ENCODE measurements around the gene TEX14. TPM values are rescaled to one million over a fixed set of nuclear protein-coding genes. Genes with fewer than 3 reads are reported as not detected.
A peak's percentile ranks its signal among the peaks of the same experiment; 100 is the strongest.

The TEX14 gene
- total RNA-seq, 4 donors from 2014 or later = 0.26 to 0.44 TPM; not detected in 2

DNA sequence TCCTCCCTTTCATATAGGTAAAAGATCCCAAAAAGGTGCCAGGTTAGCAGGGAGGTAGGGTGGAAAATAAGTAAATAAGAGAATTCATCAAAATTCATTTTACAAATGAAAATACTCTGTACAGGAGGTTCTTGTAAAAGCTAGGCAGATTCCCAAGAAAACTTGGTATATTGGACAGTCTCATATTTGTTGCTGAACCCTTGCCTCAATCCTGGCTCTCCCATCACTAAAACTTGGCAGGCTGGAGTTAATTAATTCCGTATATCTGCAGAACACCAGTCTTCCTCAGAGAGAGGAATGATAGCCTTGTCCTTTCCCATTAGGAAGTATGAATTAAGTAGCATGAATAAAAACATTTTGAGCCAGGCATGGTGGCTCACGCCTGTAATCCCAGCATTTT lies 111.2 kb downstream of the TEX14 start:
- DNase-seq (ENCODE audit: low spot score in 2 of 2) = no peak
- no peak overlapping the region for H3K4me3 ChIP-seq (ENCODE audit: low read depth, poor library complexity, severe bottlenecking)
- no peak for TF ChIP-seq POLR2A (IDR thresholded peaks at IDR 0.05)
- TF ChIP-seq, protein P1, sequence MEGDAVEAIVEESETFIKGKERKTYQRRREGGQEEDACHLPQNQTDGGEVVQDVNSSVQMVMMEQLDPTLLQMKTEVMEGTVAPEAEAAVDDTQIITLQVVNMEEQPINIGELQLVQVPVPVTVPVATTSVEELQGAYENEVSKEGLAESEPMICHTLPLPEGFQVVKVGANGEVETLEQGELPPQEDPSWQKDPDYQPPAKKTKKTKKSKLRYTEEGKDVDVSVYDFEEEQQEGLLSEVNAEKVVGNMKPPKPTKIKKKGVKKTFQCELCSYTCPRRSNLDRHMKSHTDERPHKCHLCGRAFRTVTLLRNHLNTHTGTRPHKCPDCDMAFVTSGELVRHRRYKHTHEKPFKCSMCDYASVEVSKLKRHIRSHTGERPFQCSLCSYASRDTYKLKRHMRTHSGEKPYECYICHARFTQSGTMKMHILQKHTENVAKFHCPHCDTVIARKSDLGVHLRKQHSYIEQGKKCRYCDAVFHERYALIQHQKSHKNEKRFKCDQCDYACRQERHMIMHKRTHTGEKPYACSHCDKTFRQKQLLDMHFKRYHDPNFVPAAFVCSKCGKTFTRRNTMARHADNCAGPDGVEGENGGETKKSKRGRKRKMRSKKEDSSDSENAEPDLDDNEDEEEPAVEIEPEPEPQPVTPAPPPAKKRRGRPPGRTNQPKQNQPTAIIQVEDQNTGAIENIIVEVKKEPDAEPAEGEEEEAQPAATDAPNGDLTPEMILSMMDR (IDR thresholded peaks at IDR 0.05) = no peak
- WGBS, 2 donors = 64 to 71% methylated on average over 2 of the region's 2 CpGs
- intact Hi-C loops (cut with DNase I; ENCODE audit: low total_unique reads) = no loop called here

DNA sequence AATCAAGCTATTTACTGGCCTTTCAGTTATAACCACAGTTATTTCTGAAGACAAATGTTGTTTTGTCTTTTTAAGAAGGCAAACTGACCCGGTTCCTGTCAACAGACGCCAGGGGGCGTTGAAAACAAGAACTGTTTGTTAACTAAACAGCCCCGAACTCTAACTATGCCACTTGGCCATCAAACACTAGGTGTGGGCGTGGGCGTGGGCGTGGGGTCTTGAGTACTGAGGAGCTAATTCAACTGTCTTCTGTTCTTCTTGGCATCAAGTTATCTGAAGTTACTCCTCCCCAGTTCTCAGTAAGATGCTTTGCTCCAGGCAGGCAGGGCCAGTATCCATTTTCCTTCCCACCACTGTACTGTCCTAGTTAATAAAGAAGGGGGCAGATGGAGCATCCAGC lies 114.1 kb downstream of the TEX14 start:
- intact Hi-C loops (cut with DNase I; ENCODE audit: low total_unique reads) = loop anchor here (10.0 kb wide), 1 partner anchor 53 kb away; no protein-coding TSS in a partner anchor
- H3K4me3 ChIP-seq (ENCODE audit: low read depth, poor library complexity, severe bottlenecking) = no peak overlapping the region
- TF ChIP-seq POLR2A (IDR thresholded peaks at IDR 0.05) = no peak
- TF ChIP-seq, protein P1 (IDR thresholded peaks at IDR 0.05) = no peak
- peak; percentile 44 to 86 for DNase-seq (ENCODE audit: low spot score in 2 of 2)
- WGBS, 2 donors = 7 to 9% methylated on average over 7 of the region's 7 CpGs

DNA sequence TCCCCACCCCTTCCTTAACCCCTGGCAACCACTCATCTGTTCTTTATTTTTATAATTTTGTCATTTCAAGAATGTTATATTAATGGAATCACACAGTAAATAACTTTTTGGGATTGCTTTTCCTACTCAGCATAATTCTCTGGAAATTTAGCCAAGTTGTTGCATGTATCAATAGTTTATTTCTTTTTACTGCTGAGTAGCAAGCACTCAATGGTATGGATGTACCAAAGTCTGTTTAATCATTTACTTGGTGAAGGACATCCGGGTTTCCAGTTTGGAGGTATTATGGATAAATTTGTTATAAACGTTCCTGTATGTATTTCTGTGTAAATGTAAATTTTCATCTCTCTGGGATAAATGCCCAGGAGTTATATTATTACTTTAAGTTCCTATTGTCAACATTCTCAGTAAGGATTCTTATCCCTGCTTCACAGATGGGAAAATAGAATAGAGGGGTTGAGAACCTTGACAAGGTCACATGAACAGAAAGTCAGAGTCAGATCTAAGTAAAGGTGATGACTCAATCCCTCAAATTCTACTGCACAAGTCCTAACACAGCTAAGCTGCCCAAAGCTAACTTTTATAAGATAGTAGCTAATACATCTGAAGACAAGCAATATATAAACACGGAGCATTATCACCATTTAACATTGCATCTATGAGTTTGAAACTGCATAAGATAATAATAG lies 115.0 kb downstream of the TEX14 start:
- H3K4me3 ChIP-seq (ENCODE audit: low read depth, poor library complexity, severe bottlenecking) = no peak overlapping the region
- 29 to 41% methylated on average over 3 of the region's 3 CpGs for WGBS, 2 donors
- intact Hi-C loops (cut with DNase I; ENCODE audit: low total_unique reads) = loop anchor here (10.0 kb wide), 1 partner anchor 52 kb away; no protein-coding TSS in a partner anchor
- TF ChIP-seq POLR2A (IDR thresholded peaks at IDR 0.05) = no peak
- TF ChIP-seq, protein P1 (IDR thresholded peaks at IDR 0.05) = no peak
- no peak for DNase-seq (ENCODE audit: low spot score in 2 of 2)

DNA sequence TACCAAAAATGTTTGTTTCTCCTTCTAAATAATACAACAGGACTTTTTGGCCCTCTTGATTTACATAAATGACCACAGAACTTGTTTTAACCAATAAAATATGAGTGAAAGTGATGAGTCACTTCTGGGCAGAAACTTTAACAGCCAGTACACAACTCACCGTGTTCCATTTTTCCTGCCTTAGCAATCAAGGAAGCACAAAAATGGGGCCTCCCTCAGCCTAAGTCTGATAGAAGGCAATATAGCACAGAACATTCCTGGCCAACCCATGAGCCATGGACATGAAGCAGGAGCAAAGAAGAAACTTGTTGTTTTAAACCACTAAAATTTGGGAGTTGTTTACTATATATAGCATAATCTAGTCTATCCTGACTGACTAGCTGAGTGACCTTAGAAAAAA lies 116.3 kb downstream of the TEX14 start:
- WGBS, 2 donors = 0 to 7% methylated on average over 1 of the region's 1 CpG
- intact Hi-C loops (cut with DNase I; ENCODE audit: low total_unique reads) = loop anchor here (10.0 kb wide), 1 partner anchor 51 kb away; no protein-coding TSS in a partner anchor
- peak in 1 of 2 donors; percentile 0 for DNase-seq (ENCODE audit: low spot score in 2 of 2)
- TF ChIP-seq, protein P1 (IDR thresholded peaks at IDR 0.05) = no peak
- no peak for TF ChIP-seq POLR2A (IDR thresholded peaks at IDR 0.05)
- H3K4me3 ChIP-seq (ENCODE audit: low read depth, poor library complexity, severe bottlenecking) = no peak overlapping the region

DNA sequence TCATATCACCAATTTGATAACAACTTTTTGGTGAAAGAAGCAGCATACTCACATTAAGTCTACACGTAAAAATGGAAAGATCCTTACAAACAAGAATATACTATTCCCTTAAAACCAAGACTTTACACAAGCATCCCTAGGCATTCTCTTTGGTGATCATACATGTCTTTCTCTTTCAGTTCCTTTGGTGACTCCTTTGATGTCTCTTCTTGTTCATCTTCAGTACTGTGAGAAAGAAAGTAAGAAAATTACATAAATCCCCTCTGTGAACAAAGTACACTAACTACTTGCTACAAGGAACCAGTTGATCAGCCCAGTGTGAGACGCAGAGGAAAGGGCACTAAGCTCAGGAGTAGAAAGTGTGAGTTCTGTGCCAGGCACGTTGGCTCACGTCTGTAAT lies 117.8 kb downstream of the TEX14 start:
- TF ChIP-seq, protein P1 (IDR thresholded peaks at IDR 0.05) = no peak
- TF ChIP-seq POLR2A (IDR thresholded peaks at IDR 0.05) = no peak
- no peak for DNase-seq (ENCODE audit: low spot score in 2 of 2)
- intact Hi-C loops (cut with DNase I; ENCODE audit: low total_unique reads) = loop anchor here (10.0 kb wide), 1 partner anchor 49 kb away; no protein-coding TSS in a partner anchor
- H3K4me3 ChIP-seq (ENCODE audit: low read depth, poor library complexity, severe bottlenecking) = no peak overlapping the region
- 70 to 81% methylated on average over 4 of the region's 4 CpGs for WGBS, 2 donors

Measured in lower leg skin (tissue), 4 donors.